Measurements from ENCODE around the gene SCEL.
A peak's percentile ranks its signal among the peaks of the same experiment; 100 is the strongest.

The SCEL gene

GRCh38 chr13:77521595-77522367 lies 13.7 kb upstream of the SCEL start:
- DNase-seq = peak; percentile 53

- no peak for DNase-seq
These were observed 13.1 kb upstream of the SCEL start for GRCh38 chr13:77522444-77522843.

GRCh38 chr13:77523386-77523785 lies 12.1 kb upstream of the SCEL start:
- no peak for DNase-seq

- DNase-seq = no peak
These were observed 11.4 kb upstream of the SCEL start for GRCh38 chr13:77523834-77524728.

GRCh38 chr13:77528414-77528813 lies 7.1 kb upstream of the SCEL start:
- DNase-seq = no peak

- DNase-seq = no peak
These were observed 6.5 kb upstream of the SCEL start for GRCh38 chr13:77528834-77529500.

GRCh38 chr13:77529501-77529840 lies 6.0 kb upstream of the SCEL start:
- no peak for DNase-seq

GRCh38 chr13:77530875-77531274 lies 4.6 kb upstream of the SCEL start:
- DNase-seq = no peak

GRCh38 chr13:77532983-77533382 lies 2.5 kb upstream of the SCEL start:
- DNase-seq = no peak

GRCh38 chr13:77533875-77534788 lies 1.4 kb upstream of the SCEL start:
- DNase-seq = peak; percentile 7

- no peak for DNase-seq
These were observed 852 bp downstream of the SCEL start for GRCh38 chr13:77536358-77536757.

GRCh38 chr13:77537289-77537919 lies 1.9 kb downstream of the SCEL start:
- DNase-seq = peak; percentile 34

GRCh38 chr13:77543711-77544110 lies 8.2 kb downstream of the SCEL start:
- DNase-seq = no peak

GRCh38 chr13:77544355-77544754 lies 8.8 kb downstream of the SCEL start:
- peak; percentile 76 for DNase-seq

- DNase-seq = no peak
These were observed 9.3 kb downstream of the SCEL start for GRCh38 chr13:77544758-77545338.

- DNase-seq = no peak
These were observed 10.3 kb downstream of the SCEL start for GRCh38 chr13:77545626-77546412.

- no peak for DNase-seq
These were observed 12.6 kb downstream of the SCEL start for GRCh38 chr13:77548095-77548494.

- no peak for DNase-seq
These were observed 13.1 kb downstream of the SCEL start for GRCh38 chr13:77548594-77548993.

GRCh38 chr13:77554069-77554468 lies 18.6 kb downstream of the SCEL start:
- no peak for DNase-seq

GRCh38 chr13:77555246-77555645 lies 19.7 kb downstream of the SCEL start:
- DNase-seq = no peak

GRCh38 chr13:77558016-77558415 lies 22.5 kb downstream of the SCEL start:
- no peak for DNase-seq
